GM23338 (cell line): ENCODE measurements around the gene ZNF76. TPM values are rescaled to one million over a fixed set of nuclear protein-coding genes. Genes with fewer than 3 reads are reported as not detected.

ENCODE experiments used
- ATAC-seq: fragments of 200-7000 bp; cut with Tn5 transposase; 3 replicates; pipeline ENCODE4 v1.9.1; 2020
- DNase-seq: peaks from one replicate; pipeline ENCODE4 v3.0.0-alpha.2; 2015; ENCODE audit warnings: low spot score
- H2AFZ ChIP-seq: fragments of 200-600 bp; sonication (generic); 2 replicates; pipeline ENCODE4 v1.8.0; 2016; ENCODE audit warnings: antibody characterized with exemption, mild to moderate bottlenecking, moderate library complexity
- H3F3A ChIP-seq: fragments of 200-600 bp; sonication (generic); replicated peaks from 2 replicates; pipeline ENCODE4 v1.8.0; 2017; ENCODE audit warnings: antibody characterized with exemption, mixed run types, low read depth
- H3K27ac ChIP-seq: fragments of 200-600 bp; sonication (generic); 2 replicates; pipeline ENCODE4 v1.6.1; 2016; ENCODE audit warnings: low read depth
- H3K27me3 ChIP-seq: fragments of 200-600 bp; sonication (generic); 2 replicates; pipeline ENCODE4 v1.8.0; 2016; ENCODE audit warnings: mild to moderate bottlenecking, mixed run types, moderate library complexity; ENCODE audit not compliant: insufficient read depth
- H3K36me3 ChIP-seq: fragments of 200-600 bp; sonication (generic); 2 replicates; pipeline ENCODE4 v1.8.0; 2016; ENCODE audit warnings: mild to moderate bottlenecking; ENCODE audit not compliant: insufficient read depth
- H3K4me1 ChIP-seq: fragments of 200-600 bp; sonication (generic); 2 replicates; pipeline ENCODE4 v1.8.0; 2016; ENCODE audit warnings: mild to moderate bottlenecking, moderate library complexity; ENCODE audit not compliant: insufficient read depth
- H3K4me2 ChIP-seq: fragments of 200-600 bp; sonication (generic); 2 replicates; pipeline ENCODE4 v1.7.1; 2017; ENCODE audit warnings: mixed run types
- H3K4me3 ChIP-seq: fragments of 200-600 bp; sonication (generic); 2 replicates; pipeline ENCODE4 v1.6.1; 2016; ENCODE audit warnings: mixed run types
- H3K79me2 ChIP-seq: fragments of 200-600 bp; sonication (generic); replicated peaks from 2 replicates; pipeline ENCODE4 v1.8.0; 2017; ENCODE audit warnings: mild to moderate bottlenecking; ENCODE audit not compliant: insufficient read depth
- H3K9me2 ChIP-seq: fragments of 200-600 bp; sonication (generic); 2 replicates; pipeline ENCODE4 v1.8.0; 2017; ENCODE audit not compliant: insufficient read depth
- H4K20me1 ChIP-seq: fragments of 200-600 bp; sonication (generic); replicated peaks from 2 replicates; pipeline ENCODE4 v1.8.0; 2017; ENCODE audit warnings: mild to moderate bottlenecking; ENCODE audit not compliant: insufficient read depth
- H3K27ac Mint-ChIP-seq: 2 replicates; pipeline ENCODE4 v1.8.0; 2020; ENCODE audit warnings: inconsistent platforms, mild to moderate bottlenecking, moderate library complexity, mixed read lengths
- H3K27me3 Mint-ChIP-seq: 3 replicates; pipeline ENCODE4 v1.8.0; 2022; ENCODE audit warnings: low read depth, mild to moderate bottlenecking, moderate library complexity, mixed read lengths, inconsistent platforms; ENCODE audit not compliant: insufficient read depth, poor library complexity
- H3K36me3 Mint-ChIP-seq: 3 replicates; pipeline ENCODE4 v1.8.0; 2021; ENCODE audit warnings: low read depth, mild to moderate bottlenecking, inconsistent platforms, moderate library complexity, mixed read lengths
- H3K4me1 Mint-ChIP-seq: 3 replicates; pipeline ENCODE4 v1.8.0; 2020; ENCODE audit warnings: mild to moderate bottlenecking, inconsistent platforms, mixed read lengths
- H3K4me3 Mint-ChIP-seq: 3 replicates; pipeline ENCODE4 v1.8.0; 2021; ENCODE audit warnings: moderate library complexity, mild to moderate bottlenecking, inconsistent platforms, mixed read lengths
- H3K9me3 Mint-ChIP-seq: 3 replicates; pipeline ENCODE4 v1.8.0; 2020; ENCODE audit warnings: moderate library complexity, mild to moderate bottlenecking, inconsistent platforms, mixed read lengths
- CTCF ChIP-seq, 2 experiments: fragments of 200-600 bp in 1 of 2; sonication (generic) in 1 of 2; conservative IDR thresholded peaks; 2 replicates each; pipeline versions ENCODE4 v1.5.1 to v1.6.1; 2016 to 2017; ENCODE audit warnings: antibody characterized with exemption in 2 of 2, low read depth in 2 of 2, mild to moderate bottlenecking in 2 of 2, moderate library complexity in 1 of 2
- ETS1 ChIP-seq: IDR thresholded peaks from 2 replicates; pipeline ENCODE4 v1.6.1; 2016; ENCODE audit warnings: antibody characterized with exemption
- EZH2 ChIP-seq: fragments of 200-600 bp; sonication (generic); IDR thresholded peaks from one replicate; pipeline ENCODE4 v1.8.0; 2017; ENCODE audit warnings: antibody characterized with exemption, mild to moderate bottlenecking, low read depth; ENCODE audit not compliant: unreplicated experiment
- EZH2phosphoT487 ChIP-seq: fragments of 200-600 bp; sonication (generic); IDR thresholded peaks from one replicate; pipeline ENCODE4 v1.8.1; 2018; ENCODE audit warnings: antibody characterized with exemption; ENCODE audit not compliant: unreplicated experiment
- JUNB ChIP-seq: IDR thresholded peaks from one replicate; pipeline ENCODE4 v1.6.1; 2016; ENCODE audit warnings: antibody characterized with exemption; ENCODE audit not compliant: unreplicated experiment
- REST ChIP-seq: IDR thresholded peaks from one replicate; pipeline ENCODE4 v1.6.1; 2018; ENCODE audit warnings: antibody characterized with exemption; ENCODE audit not compliant: unreplicated experiment
- STAT1 ChIP-seq: IDR thresholded peaks from one replicate; pipeline ENCODE4 v1.6.1; 2016; ENCODE audit warnings: antibody characterized with exemption; ENCODE audit not compliant: unreplicated experiment
- ZNF114 ChIP-seq: fragments of 250-450 bp; sonication (Bioruptor Pico); IDR thresholded peaks from 2 replicates; pipeline ENCODE4 v1.5.0; 2020; ENCODE audit warnings: mild to moderate bottlenecking, moderate library complexity
- ZNF331 ChIP-seq: fragments of 250-450 bp; sonication (Bioruptor Pico); IDR thresholded peaks from 2 replicates; pipeline ENCODE4 v1.5.0; 2020; ENCODE audit warnings: low read depth, mild to moderate bottlenecking, moderate library complexity
- ZNF462 ChIP-seq: fragments of 250-450 bp; sonication (Bioruptor Pico); IDR thresholded peaks from 2 replicates; pipeline ENCODE4 v1.5.0; 2020; ENCODE audit warnings: mild to moderate bottlenecking, moderate library complexity
- polyA plus RNA-seq: library from polyadenylated mRNA; unstranded; fragments of >200 nt; fragmentation: Nextera tagmentation; extraction: Ambion mirVana; gene quantifications from 2 replicates; pipeline ENCODE4 v1.2.1, GENCODE V29; 2016
- total RNA-seq: library from RNA; depleted of rRNA; stranded (reverse); fragments of >200 nt; shearing (Covaris generic); gene quantifications from 2 replicates; pipeline ENCODE4 v1.2.3, GENCODE V29; 2014

The ZNF76 gene
- total and polyA plus RNA-seq, 2 experiments from 2014 or later = 12.5 to 18.8 TPM

GRCh38 chr6:35228481-35228880 is 31.1 kb upstream of the ZNF76 start (continued):
- TF ChIP-seq ZNF462 (no peak), CTCF (conservative IDR thresholded peaks at IDR 0.05; ENCODE audit: low read depth in 2 of 2) (no peak), EZH2phosphoT487 (no peak)

GRCh38 chr6:35229304-35229703 is 30.2 kb upstream of the ZNF76 start:
- TF ChIP-seq ZNF331 (CRISPR knock-in tag) (no peak), STAT1 (no peak), EZH2phosphoT487 (no peak), JUNB (no peak), ZNF114 (CRISPR knock-in tag) (no peak), REST (no peak), EZH2 (no peak), ETS1 (no peak)
- H3K27ac ChIP-seq = no peak overlapping the region
- Mint-ChIP-seq H3K4me1 (no peaks in the 10 kb centered on the region; the same call in 2 of the 3 replicates), H3K4me3 (no peak overlapping the region), H3K27ac (no peak overlapping the region), H3K36me3 (peaks cover 7% of the 10 kb centered on the region), H3K9me3 (peaks cover 4% of the 10 kb centered on the region), H3K27me3 (peaks cover 13% of the 10 kb centered on the region)
- H3K27me3 ChIP-seq = peaks cover 29% of the 10 kb centered on the region
- H3K4me1 ChIP-seq = no peaks in the 10 kb centered on the region
- DNase-seq = no peak
- no peak overlapping the region for H2AFZ ChIP-seq
- no peak overlapping the region for H3K4me2 ChIP-seq
- H3K79me2 ChIP-seq = no peaks in the 10 kb centered on the region
- no peaks in the 10 kb centered on the region for H3F3A ChIP-seq
- ATAC-seq = no peak
- no peaks in the 10 kb centered on the region for H3K9me2 ChIP-seq
- no peaks in the 10 kb centered on the region; the same call in none of the 2 replicates for H4K20me1 ChIP-seq
- H3K36me3 ChIP-seq = no peaks in the 10 kb centered on the region
- H3K4me3 ChIP-seq = no peak overlapping the region
